ENCODE results near the gene ZBTB5. TPM values are rescaled to one million over a fixed set of nuclear protein-coding genes. Genes with fewer than 3 reads are reported as not detected.

Gene ZBTB5
- total and polyA plus RNA-seq, 2 of the 4 experiments (the other 2 are of a cell fraction): 6.3 to 9.1 TPM

DNA sequence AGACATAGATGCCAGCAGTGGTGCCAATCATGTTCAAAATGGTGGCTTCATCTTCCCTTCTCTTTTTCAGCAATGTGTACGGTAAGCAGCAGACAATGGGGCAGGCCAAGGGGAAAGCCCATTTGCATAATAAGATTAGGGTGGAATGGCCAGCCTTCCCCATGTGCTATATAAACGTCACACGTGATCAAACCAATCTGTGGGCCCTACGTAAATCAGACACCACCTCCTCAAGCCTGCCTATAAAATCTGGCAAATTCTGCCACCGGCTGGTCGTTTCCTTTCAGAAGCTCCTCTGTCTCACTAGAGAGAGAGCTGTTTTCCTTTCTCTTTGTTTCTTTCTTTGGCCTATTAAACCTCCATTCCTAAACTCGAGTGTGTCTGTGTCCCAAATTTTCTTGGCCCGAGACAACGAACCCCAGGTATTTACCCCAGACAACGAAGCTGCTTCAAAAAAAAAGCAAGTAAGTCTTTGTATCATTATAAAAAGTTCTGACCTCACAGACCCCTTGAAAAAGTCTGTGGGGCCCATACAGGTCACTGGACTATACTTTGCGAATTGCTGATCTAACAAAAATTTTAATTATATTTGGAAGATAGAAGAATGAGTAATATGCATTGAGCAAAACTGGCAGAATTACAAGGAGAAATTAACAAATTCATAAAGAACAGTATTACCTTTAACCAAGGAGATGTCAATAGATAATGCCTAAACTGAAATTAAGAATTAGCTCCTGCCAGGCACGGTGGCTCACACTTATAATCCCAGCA, 15.2 kb downstream of the ZBTB5 start:
- H3K18ac ChIP-seq (ENCODE audit: low read depth, low read length): no peak overlapping the region
- no peak overlapping the region for H2BK5ac ChIP-seq (ENCODE audit: low read depth, low read length, poor library complexity, severe bottlenecking)
- H3K9ac ChIP-seq (ENCODE audit: low read depth, low read length): no peak overlapping the region
- WGBS, 2 experiments (ENCODE audit: extremely low coverage in 2 of 2, insufficient read length in 1 of 2): no CpG with 5 or more reads among the region's 12 CpGs
- POLR2A ChIA-PET (ENCODE audit: unreplicated experiment): no interaction called here
- H3K4me2 ChIP-seq (ENCODE audit: low read depth, low read length): no peak overlapping the region
- H3K56ac ChIP-seq (ENCODE audit: extremely low read depth, insufficient read depth, low read length): no peak overlapping the region
- DNase-seq (no peak), ATAC-seq (ENCODE audit: low read depth) (no peak)
- no TSS peak for BruUV-seq (replicated peaks)
- H2AK9ac ChIP-seq (replicated peaks; ENCODE audit: low read depth, low read length, poor library complexity): no peak overlapping the region
- CTCF ChIA-PET: no interaction called here
- no peaks in the 10 kb centered on the region for H3K27me3 ChIP-seq (ENCODE audit: control insufficient read depth, insufficient read depth, low read length)
- H3K9me1 ChIP-seq (ENCODE audit: insufficient read depth, low read length): peaks cover 14% of the 10 kb centered on the region
- TF ChIP-seq RAD21 (IDR thresholded peaks at IDR 0.05; ENCODE audit: low read length) (no peak), MAFK (IDR thresholded peaks at IDR 0.05; ENCODE audit: low read depth, low read length) (peak; percentile 59; the same call in 1 of the 2 replicates)
- in situ Hi-C loops (cut with MboI; ENCODE audit: low sequenced_read_pairs): no loop called here
- peaks cover 36 to 86% of the 10 kb centered on the region in 2 experiments for H3K79me1 ChIP-seq (ENCODE audit: low read depth in 1 of 2, low read length in 2 of 2)
- no peak overlapping the region for H4K91ac ChIP-seq (ENCODE audit: insufficient read depth, low read depth, low read length)
- H2BK20ac ChIP-seq (ENCODE audit: low read depth, low read length): no peak overlapping the region
- no peak overlapping the region for H2BK120ac ChIP-seq (ENCODE audit: low read depth, low read length)
- H3K9me3 ChIP-seq (ENCODE audit: control insufficient read depth, insufficient read depth, low read length): no peaks in the 10 kb centered on the region
- H4K8ac ChIP-seq (ENCODE audit: low read depth in 2 of 2, low read length in 2 of 2): no peak overlapping the region
- H2AK5ac ChIP-seq (ENCODE audit: low read depth, low read length): no peak overlapping the region
- peaks cover 45% of the 10 kb centered on the region for H4K20me1 ChIP-seq (ENCODE audit: insufficient read depth, low read length)
- intact Hi-C loops (cut with micrococcal nuclease): no loop called here
- peaks cover 19% of the 10 kb centered on the region for H3K4me1 ChIP-seq (ENCODE audit: control insufficient read depth, insufficient read depth, low read length)
- no peak overlapping the region for H2BK15ac ChIP-seq (ENCODE audit: low read depth, low read length)
- H3K27ac ChIP-seq (ENCODE audit: insufficient read depth, low read length): no peak overlapping the region
- no peak overlapping the region for H3K4me3 ChIP-seq (ENCODE audit: insufficient read depth, low read depth, low read length)
- no peak overlapping the region for H2AFZ ChIP-seq (replicated peaks; ENCODE audit: low read length, poor library complexity)
- H3K23ac ChIP-seq (ENCODE audit: low read depth, low read length): no peak overlapping the region
- dilution Hi-C loops (cut with HindIII; ENCODE audit: low sequenced_read_pairs, unreplicated experiment): no loop called here
- peaks cover 4% of the 10 kb centered on the region for H3K36me3 ChIP-seq (ENCODE audit: control insufficient read depth, insufficient read depth, low read length)
- no peak overlapping the region for H3K14ac ChIP-seq (replicated peaks; ENCODE audit: low read depth, low read length)
- H4K5ac ChIP-seq (ENCODE audit: low read depth, low read length): no peak overlapping the region
- H3K4ac ChIP-seq (ENCODE audit: low read depth, low read length): no peak overlapping the region

Data from IMR-90 (cell line).